HEK293 (cell line): ENCODE data around the gene SLC4A8.

Source experiments
- CTCF ChIP-seq: fragments of 450-650 bp; formaldehyde crosslinking; IDR thresholded peaks from 2 replicates; pipeline ENCODE4 v1.5.1; 2016; ENCODE audit warnings: missing biosample characterization, missing genetic modification characterization
- GLI4 ChIP-seq: fragments of 450-650 bp; formaldehyde crosslinking; IDR thresholded peaks from 2 replicates; pipeline ENCODE4 v1.5.1; 2016; ENCODE audit warnings: missing biosample characterization, missing genetic modification characterization
- KLF9 ChIP-seq: fragments of 450-650 bp; formaldehyde crosslinking; IDR thresholded peaks from 2 replicates; pipeline ENCODE4 v1.5.1; 2016; ENCODE audit warnings: missing biosample characterization, missing genetic modification characterization, low read depth
- PATZ1 ChIP-seq: fragments of 450-650 bp; formaldehyde crosslinking; IDR thresholded peaks from 2 replicates; pipeline ENCODE4 v1.5.1; 2016; ENCODE audit warnings: missing biosample characterization, missing genetic modification characterization
- REST ChIP-seq: fragments of 450-650 bp; formaldehyde crosslinking; IDR thresholded peaks from 2 replicates; pipeline ENCODE4 v1.5.1; 2016; ENCODE audit warnings: missing biosample characterization, missing genetic modification characterization
- TCF7L2 ChIP-seq: IDR thresholded peaks from 2 replicates; pipeline ENCODE4 v1.6.1; 2011; ENCODE audit warnings: low read depth, mild to moderate bottlenecking, inconsistent platforms, low read length, moderate library complexity, borderline replicate concordance
- ZBTB8A ChIP-seq: fragments of 450-650 bp; formaldehyde crosslinking; IDR thresholded peaks from 2 replicates; pipeline ENCODE4 v1.5.1; 2016; ENCODE audit warnings: missing biosample characterization, missing genetic modification characterization
- ZNF114 ChIP-seq: fragments of 450-650 bp; formaldehyde crosslinking; IDR thresholded peaks from 2 replicates; pipeline ENCODE4 v1.5.0; 2017; ENCODE audit warnings: missing biosample characterization, missing genetic modification characterization
- ZNF174 ChIP-seq: fragments of 450-650 bp; formaldehyde crosslinking; IDR thresholded peaks from 2 replicates; pipeline ENCODE4 v1.5.0; 2017; ENCODE audit warnings: missing biosample characterization, mild to moderate bottlenecking, missing genetic modification characterization
- ZNF23 ChIP-seq: fragments of 450-650 bp; formaldehyde crosslinking; IDR thresholded peaks from 2 replicates; pipeline ENCODE4 v1.5.1; 2016; ENCODE audit warnings: missing biosample characterization, missing genetic modification characterization, borderline replicate concordance
- ZNF398 ChIP-seq: fragments of 450-650 bp; formaldehyde crosslinking; IDR thresholded peaks from 2 replicates; pipeline ENCODE4 v1.5.1; 2017; ENCODE audit warnings: missing biosample characterization, missing genetic modification characterization
- ZNF48 ChIP-seq: fragments of 450-650 bp; formaldehyde crosslinking; IDR thresholded peaks from 2 replicates; pipeline ENCODE4 v1.5.1; 2016; ENCODE audit warnings: missing biosample characterization, missing genetic modification characterization
- ZNF571 ChIP-seq: fragments of 450-650 bp; formaldehyde crosslinking; IDR thresholded peaks from 2 replicates; pipeline ENCODE4 v1.5.0; 2017; ENCODE audit warnings: missing biosample characterization, missing genetic modification characterization
- ZNF639 ChIP-seq: fragments of 450-650 bp; formaldehyde crosslinking; IDR thresholded peaks from 2 replicates; pipeline ENCODE4 v1.5.1; 2016; ENCODE audit warnings: missing biosample characterization, missing genetic modification characterization

- TF ChIP-seq CTCF (tag by site-specific recombination) (no peak), ZBTB8A (tag by site-specific recombination) (no peak), TCF7L2 (no peak), ZNF23 (no peak), ZNF48 (tag by site-specific recombination) (no peak), ZNF114 (no peak), PATZ1 (no peak), ZNF571 (tag by site-specific recombination) (no peak), ZNF639 (tag by site-specific recombination) (no peak), REST (tag by site-specific recombination) (no peak), KLF9 (tag by site-specific recombination) (no peak), ZNF398 (no peak), ZNF174 (tag by site-specific recombination) (no peak), GLI4 (tag by site-specific recombination) (no peak)
These were observed 87.1 kb downstream of the SLC4A8 start for GRCh38 chr12:51511546-51512260.
